ENCODE data around the gene TTLL10.

Gene TTLL10

GRCh38 chr1:1173793-1174415 lies at the start of gene TTLL10:
Gene TTLL10, plus strand, starts transcription at chr1:1173880. Its CDS starts 5,336 bp downstream, at chr1:1179216.
- TF ChIP-seq, protein P1, sequence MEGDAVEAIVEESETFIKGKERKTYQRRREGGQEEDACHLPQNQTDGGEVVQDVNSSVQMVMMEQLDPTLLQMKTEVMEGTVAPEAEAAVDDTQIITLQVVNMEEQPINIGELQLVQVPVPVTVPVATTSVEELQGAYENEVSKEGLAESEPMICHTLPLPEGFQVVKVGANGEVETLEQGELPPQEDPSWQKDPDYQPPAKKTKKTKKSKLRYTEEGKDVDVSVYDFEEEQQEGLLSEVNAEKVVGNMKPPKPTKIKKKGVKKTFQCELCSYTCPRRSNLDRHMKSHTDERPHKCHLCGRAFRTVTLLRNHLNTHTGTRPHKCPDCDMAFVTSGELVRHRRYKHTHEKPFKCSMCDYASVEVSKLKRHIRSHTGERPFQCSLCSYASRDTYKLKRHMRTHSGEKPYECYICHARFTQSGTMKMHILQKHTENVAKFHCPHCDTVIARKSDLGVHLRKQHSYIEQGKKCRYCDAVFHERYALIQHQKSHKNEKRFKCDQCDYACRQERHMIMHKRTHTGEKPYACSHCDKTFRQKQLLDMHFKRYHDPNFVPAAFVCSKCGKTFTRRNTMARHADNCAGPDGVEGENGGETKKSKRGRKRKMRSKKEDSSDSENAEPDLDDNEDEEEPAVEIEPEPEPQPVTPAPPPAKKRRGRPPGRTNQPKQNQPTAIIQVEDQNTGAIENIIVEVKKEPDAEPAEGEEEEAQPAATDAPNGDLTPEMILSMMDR (IDR thresholded peaks at IDR 0.05), result no peak

- TF ChIP-seq, protein P1 (IDR thresholded peaks at IDR 0.05), result no peak
These were observed 49.2 kb upstream of the TTLL10 start for GRCh38 chr1:1124508-1124785.

DNA sequence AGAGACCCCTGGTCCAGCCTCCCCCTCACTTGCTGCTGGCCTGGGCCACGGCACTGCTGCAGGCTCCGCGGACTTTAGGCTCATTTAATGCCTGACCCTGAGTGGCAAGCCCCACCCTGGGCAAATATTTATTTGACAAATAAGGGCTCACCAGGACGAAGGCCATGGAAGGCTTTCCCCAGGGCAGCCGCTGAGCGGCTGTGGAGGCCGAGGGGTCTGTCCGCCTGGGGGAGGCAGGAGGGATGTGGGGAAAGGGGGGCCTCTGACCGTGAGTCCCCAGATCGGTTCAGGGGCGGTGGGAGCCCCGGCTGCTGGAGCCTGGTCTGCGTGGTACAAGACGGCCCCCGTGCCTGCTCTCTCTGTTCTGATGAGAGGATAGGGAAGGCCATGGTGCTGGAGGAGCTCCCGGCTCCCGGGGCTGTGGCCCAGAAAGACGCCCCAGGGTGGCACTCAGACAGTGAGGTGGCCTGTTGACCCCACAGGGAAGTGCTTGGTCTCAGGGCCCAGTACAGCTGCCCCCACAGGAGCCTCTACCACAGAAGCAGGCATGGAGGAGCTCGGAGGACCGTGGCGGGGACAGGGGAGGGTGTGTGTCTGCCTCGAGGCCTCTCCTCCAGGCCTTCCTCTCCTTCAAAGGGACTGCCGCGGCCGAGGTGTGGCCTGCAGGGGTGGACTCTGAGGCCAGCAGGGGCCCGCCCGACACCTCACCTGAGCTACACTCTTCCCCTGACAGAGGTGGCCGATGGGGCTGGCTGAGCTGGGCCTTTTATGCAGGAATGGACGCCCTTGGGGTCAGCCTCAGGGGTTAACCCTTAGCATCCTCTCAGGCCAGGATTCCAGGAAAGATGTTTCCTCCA lies 48.7 kb upstream of the TTLL10 start:
- TF ChIP-seq, protein P1 (IDR thresholded peaks at IDR 0.05), result no peak

- TF ChIP-seq, protein P1 (IDR thresholded peaks at IDR 0.05), result no peak
These were observed 47.7 kb upstream of the TTLL10 start for GRCh38 chr1:1125945-1126344.

DNA sequence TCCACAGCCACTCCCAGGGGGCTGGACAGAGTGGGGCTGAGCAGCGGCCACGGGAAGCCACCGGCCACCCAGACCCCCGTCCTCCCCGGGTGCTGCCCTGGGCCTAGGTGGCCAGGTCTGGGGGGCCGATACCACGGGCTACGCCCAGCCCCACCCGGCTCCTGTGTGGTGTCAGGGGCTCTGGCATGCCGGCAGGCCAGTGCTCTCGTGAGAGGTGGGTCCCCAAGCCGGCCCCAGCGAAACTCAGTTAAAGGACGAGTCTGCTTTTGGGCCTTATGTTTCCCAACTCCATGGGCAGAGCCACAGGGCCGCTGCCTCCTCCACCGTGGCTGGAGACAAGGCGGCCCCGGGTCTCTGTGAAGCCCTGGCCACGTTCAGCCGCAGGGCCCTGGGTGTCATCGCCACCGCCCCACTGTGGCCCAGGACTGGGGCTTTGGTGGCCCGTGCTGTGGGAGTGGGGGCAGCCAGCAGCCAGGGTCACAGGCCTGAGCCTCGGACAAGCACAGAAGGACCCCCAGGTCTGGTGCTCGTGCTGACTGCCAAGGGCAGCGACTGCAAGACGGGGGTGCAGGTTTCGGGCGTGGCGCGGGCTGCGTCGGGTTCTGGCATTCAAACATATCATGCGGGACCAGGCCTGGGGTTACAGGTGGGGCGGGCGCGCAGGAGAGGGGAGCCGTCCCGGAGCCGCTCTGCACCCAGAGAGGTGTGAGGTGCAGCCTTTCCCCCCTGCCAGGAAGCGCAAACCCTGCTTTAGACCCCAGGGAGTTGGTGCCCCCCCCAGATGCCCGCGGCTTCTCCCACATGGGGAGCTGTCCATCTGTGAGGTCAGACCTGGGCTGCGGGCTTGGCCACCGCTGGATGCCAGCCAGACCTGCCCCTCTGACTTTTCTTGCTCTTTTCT lies 45.9 kb upstream of the TTLL10 start:
- TF ChIP-seq, protein P1 (IDR thresholded peaks at IDR 0.05), result no peak

- TF ChIP-seq, protein P1 (IDR thresholded peaks at IDR 0.05), result no peak
These were observed 45.1 kb upstream of the TTLL10 start for GRCh38 chr1:1128454-1129139.

DNA sequence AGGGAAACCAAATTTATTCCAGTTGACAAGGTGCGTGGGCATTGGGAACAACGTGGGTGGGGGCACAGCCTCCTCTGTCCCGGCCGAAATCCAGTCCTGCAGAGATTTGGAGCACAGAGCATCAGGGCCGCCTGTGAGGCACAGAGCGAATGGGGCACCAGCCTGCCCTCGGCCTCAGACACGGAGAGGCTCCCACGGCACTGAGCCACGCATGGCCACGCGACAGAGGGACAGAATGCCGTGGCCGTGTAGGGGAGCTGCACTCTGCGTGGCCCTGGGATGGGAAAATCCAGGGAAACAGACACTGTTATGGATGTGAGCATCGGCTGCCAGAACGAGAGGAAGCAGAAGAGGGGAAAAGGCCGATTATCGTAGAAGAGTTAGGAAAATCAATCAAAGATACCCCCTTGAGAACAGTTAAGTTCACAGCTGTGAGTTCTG lies 44.3 kb upstream of the TTLL10 start:
- TF ChIP-seq, protein P1 (IDR thresholded peaks at IDR 0.05), result no peak

All from LNCAP (cell line).